A549 (cell line): ENCODE data around the gene KCNJ10. TPM values are rescaled to one million over a fixed set of nuclear protein-coding genes. Genes with fewer than 3 reads are reported as not detected.

ENCODE experiments used
- ATAC-seq, 2 experiments: fragments of 200-7000 bp in 1 of 2; fragments of >200 bp in 1 of 2; cut with Nextera tagmentation in 1 of 2; cut with Tn5 transposase in 1 of 2; 3 replicates each; pipeline versions ENCODE4 v1.8.0 to v1.9.1; 2018 to 2020; ENCODE audit warnings: mild to moderate bottlenecking in 1 of 2, moderate library complexity in 1 of 2
- CTCF ChIA-PET: fragments of 300-600 bp; sonication (Branson Sonifier 250); formaldehyde crosslinking; extraction: SDS; loops from one replicate; lab custom pipeline; 2021; ENCODE audit warnings: antibody characterized with exemption, inconsistent platforms; lab: Yijun Ruan, JAX
- POLR2A ChIA-PET: fragments of 350-600 bp; formaldehyde crosslinking; extraction: SDS; loops from one replicate; lab custom pipeline; 2021; ENCODE audit warnings: antibody characterized with exemption, inconsistent platforms; lab: Yijun Ruan, JAX
- DNase-seq, 2 experiments: peaks; one replicate each; pipeline versions ENCODE4 v3.0.0 to v3.0.0-alpha.2; 2011 to 2016; ENCODE audit warnings: low read depth in 1 of 2, low spot score in 1 of 2
- FAIRE-seq: peaks from 2 replicates; lab custom pipeline; 2011; peaks lifted over from hg19 to GRCh38; lab: Jason Lieb, UNC
- H3K27ac ChIP-seq, 2 experiments: fragments of >200 bp; sonication (Bioruptor Twin); formaldehyde crosslinking; 3 replicates each; pipeline ENCODE4 v1.5.1; 2016 to 2017
- H3K4me1 ChIP-seq: fragments of >200 bp; sonication (Bioruptor Twin); formaldehyde crosslinking; 3 replicates; pipeline ENCODE4 v1.6.1; 2016
- H3K4me2 ChIP-seq: fragments of >200 bp; sonication (Bioruptor Twin); formaldehyde crosslinking; 3 replicates; pipeline ENCODE4 v1.6.1; 2016
- H3K4me3 ChIP-seq: fragments of >200 bp; sonication (Bioruptor Twin); formaldehyde crosslinking; 3 replicates; pipeline ENCODE4 v1.5.1; 2016
- H3K9me3 ChIP-seq: fragments of >200 bp; sonication (Bioruptor Twin); formaldehyde crosslinking; 3 replicates; pipeline ENCODE4 v1.6.1; 2016
- BHLHE40 ChIP-seq: IDR thresholded peaks from 2 replicates; pipeline ENCODE4 v1.6.1; 2012; ENCODE audit warnings: low read depth, low read length, inconsistent platforms
- CTCF ChIP-seq: fragments of >200 bp; sonication (Bioruptor Twin); formaldehyde crosslinking; IDR thresholded peaks from 3 replicates; pipeline ENCODE4 v1.5.1; 2016
- ESRRA ChIP-seq: fragments of 150-350 bp; IDR thresholded peaks from 2 replicates; pipeline ENCODE4 v1.6.1; 2014; ENCODE audit warnings: mild to moderate bottlenecking, low read length, borderline replicate concordance
- FOSL2 ChIP-seq, 2 experiments: fragments of 450-650 bp in 1 of 2; fragments of >200 bp in 1 of 2; sonication (Bioruptor Twin) in 1 of 2; formaldehyde crosslinking; IDR thresholded peaks; 2 replicates each; pipeline versions ENCODE4 v1.5.0 to v1.6.1; 2016 to 2020; ENCODE audit warnings: mild to moderate bottlenecking in 1 of 2, moderate library complexity in 1 of 2
- GATA3 ChIP-seq: IDR thresholded peaks from 2 replicates; pipeline ENCODE4 v1.6.1; 2012; ENCODE audit warnings: borderline replicate concordance
- MAFK ChIP-seq: fragments of 450-650 bp; IDR thresholded peaks from 2 replicates; pipeline ENCODE4 v1.6.1; 2014; ENCODE audit not compliant: partially characterized antibody
- NPAS2 ChIP-seq: fragments of 250-450 bp; sonication (Bioruptor Pico); IDR thresholded peaks from 2 replicates; pipeline ENCODE4 v1.8.0; 2022; ENCODE audit warnings: mild to moderate bottlenecking, moderate library complexity, borderline replicate concordance
- PBX3 ChIP-seq: IDR thresholded peaks from 2 replicates; pipeline ENCODE4 v1.6.1; 2012
- PHF8 ChIP-seq: fragments of 200-600 bp; sonication (generic); IDR thresholded peaks from 2 replicates; pipeline ENCODE4 v1.6.1; 2016; ENCODE audit warnings: low read depth, mild to moderate bottlenecking, antibody characterized with exemption, moderate library complexity, borderline replicate concordance
- POLR2A ChIP-seq: IDR thresholded peaks from 2 replicates; pipeline ENCODE4 v1.6.1; 2012; ENCODE audit warnings: mild to moderate bottlenecking, low read length
- RAD21 ChIP-seq, 2 experiments: fragments of >200 bp in 1 of 2; sonication (Bioruptor Twin) in 1 of 2; formaldehyde crosslinking in 1 of 2; IDR thresholded peaks in 1 of 2; conservative IDR thresholded peaks in 1 of 2; 2 replicates in 1 of 2; 3 replicates in 1 of 2; pipeline ENCODE4 v1.6.1; 2012 to 2018; ENCODE audit warnings: inconsistent platforms in 1 of 2
- ZNF302 ChIP-seq: fragments of 250-450 bp; sonication (Bioruptor Pico); IDR thresholded peaks from 2 replicates; pipeline ENCODE4 v1.9.0; 2021; ENCODE audit warnings: inconsistent platforms, mild to moderate bottlenecking, moderate library complexity
- WGBS: methylation state at CpG from one replicate; pipeline ENCODE4 v1.1.6; 2017; ENCODE audit errors: missing lambda C conversion rate; 5-methylcytosine and 5-hydroxymethylcytosine counted together
- polyA plus RNA-seq, 4 experiments: library from polyadenylated mRNA; depleted of rRNA in 3 of 4; stranded (reverse); fragments of >200 nt; fragmentation: RNase III in 1 of 4; extraction: RNeasy Plus Mini Kit Qiagen cat#74134 plus additional on column Dnase treatment in 1 of 4; gene quantifications; 2 replicates in 3 of 4; 3 replicates in 1 of 4; pipeline ENCODE4 v1.2.3, GENCODE V29; 2011 to 2017
- TF ChIP-seq, protein P1 (sequence below): IDR thresholded peaks from 2 replicates; pipeline ENCODE4 v1.6.1; 2012
- TF ChIP-seq, protein P2 (sequence below): fragments of 150-350 bp; IDR thresholded peaks from 2 replicates; pipeline ENCODE4 v1.6.1; 2014; ENCODE audit warnings: low read depth, mild to moderate bottlenecking, low read length

The KCNJ10 gene
- polyA plus RNA-seq, 2 of the 4 experiments (the other 2 are of a cell fraction): 0.05 TPM; not detected in 1

DNA sequence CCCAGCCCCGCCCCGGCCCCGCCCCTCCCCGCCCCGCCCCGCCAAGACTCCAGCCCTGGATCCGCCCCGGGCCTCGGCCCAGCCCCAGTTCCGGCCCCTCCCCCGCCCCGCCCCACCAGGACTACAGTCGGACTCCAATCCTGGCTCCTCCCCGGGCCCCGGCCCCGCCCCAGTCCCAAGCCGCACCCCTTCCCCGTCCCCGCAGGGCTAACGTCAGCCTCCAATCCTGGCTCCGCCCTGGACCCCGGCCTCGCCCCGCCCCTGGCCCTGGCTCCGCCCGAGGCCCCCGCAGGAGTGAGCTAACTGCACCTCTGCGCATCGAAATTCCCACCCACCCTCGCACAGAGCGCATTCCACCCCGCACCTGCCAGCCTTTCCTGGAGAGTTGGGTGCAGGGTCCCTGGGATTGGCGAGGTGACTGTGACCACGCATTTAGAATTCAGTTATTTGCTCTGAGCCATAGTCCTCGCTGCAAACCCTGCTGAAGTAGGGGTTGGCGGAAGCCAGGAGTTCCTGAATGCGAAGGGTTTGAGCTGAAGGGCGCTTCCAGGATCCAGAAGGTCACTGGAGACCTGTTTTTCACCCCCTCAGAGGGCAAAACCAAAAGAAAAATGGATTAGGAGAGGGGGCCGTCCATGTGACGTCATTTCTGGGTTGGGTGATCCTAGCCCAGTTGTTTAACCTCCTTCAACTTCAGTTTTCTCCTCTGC, 29.0 kb upstream of the KCNJ10 start:
- Histone ChIP-seq H3K9me3 (no peaks in the 10 kb centered on the region), H3K27ac (peak overlapping the region; percentile 74 to 82), H3K4me3 (peak overlapping the region; percentile 83), H3K4me2 (peak overlapping the region; percentile 97), H3K4me1 (peaks cover 37% of the 10 kb centered on the region)
- ATAC-seq (peak; percentile 80 to 89), DNase-seq (peak; percentile 92), FAIRE-seq (no peak)
- CTCF ChIA-PET: interaction anchor here (1.2 to 6.0 kb wide), 4 partner anchors 13 to 193 kb away, joined by 4 to 80 read pairs (median 15); no protein-coding TSS in a partner anchor
- TF ChIP-seq POLR2A (peak; percentile 17; the same call in 1 of the 2 replicates), PBX3 (0 out of 2 replicates have a peak, but pooled peaks have one; percentile 3), PHF8 (peak; percentile 36; the same call in 1 of the 2 replicates), GATA3 (no peak)
- POLR2A ChIA-PET: no interaction called here
- WGBS: 7% methylated on average over 8 of the region's 40 CpGs

DNA sequence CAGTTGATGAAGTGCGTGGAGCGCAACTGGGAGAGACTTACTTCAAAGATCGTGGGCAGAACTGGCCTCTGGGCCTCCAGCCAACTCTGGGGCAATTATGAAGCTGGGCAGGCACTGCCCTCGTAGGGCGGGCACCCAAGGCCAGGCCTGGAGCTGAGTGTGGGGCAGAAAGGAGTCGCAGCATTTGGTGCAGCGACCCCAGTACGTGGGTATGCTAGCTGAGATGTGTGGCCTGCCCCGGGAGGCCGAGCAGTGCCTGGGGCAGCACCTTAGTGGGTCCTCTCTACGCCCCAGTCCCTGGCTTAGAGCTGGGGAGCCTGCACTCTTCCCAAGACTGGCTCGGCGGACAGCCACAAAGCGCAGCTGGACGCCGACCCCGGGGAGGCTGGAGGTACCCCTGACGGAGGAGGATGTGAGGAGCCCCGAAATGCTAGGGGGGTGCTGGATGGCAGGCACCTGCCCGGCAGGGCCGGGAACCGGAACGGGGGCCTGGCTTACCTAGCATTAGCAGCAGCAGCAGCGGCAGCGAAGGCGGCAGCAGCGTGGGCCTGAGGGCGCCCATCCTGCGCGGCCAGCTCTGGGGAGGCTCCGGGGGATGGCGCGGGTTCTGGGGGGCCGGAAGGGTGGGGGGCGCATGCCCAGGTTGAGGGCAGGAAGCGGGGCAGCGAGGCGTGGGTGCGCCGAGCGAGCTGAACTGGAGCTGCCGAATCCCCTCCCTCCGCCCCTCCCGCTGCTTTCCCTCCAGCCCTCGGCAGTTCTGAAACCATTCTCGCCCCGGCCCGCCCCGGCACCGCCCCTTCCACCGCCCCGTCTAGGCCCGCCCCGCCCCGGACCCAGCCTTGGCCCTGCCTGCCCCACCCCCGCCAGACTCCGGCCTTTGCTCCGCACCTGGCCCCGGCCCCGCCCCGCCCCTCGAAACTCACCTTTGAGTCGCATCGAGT, 28.2 kb upstream of the KCNJ10 start, which contains the start of gene IGSF8:
IGSF8 (minus strand) TSS at position 709 of the 941 bp plus-strand sequence; CDS start at position 562, 147 bp downstream.
- ATAC-seq (peak; percentile 55 to 79), DNase-seq (peak; percentile 78 to 82), FAIRE-seq (no peak)
- peaks cover 34% of the 10 kb centered on the region for H3K4me1 ChIP-seq
- TF ChIP-seq PHF8 (peak; percentile 50; the same call in 1 of the 2 replicates), PBX3 (peak; percentile 84), ZNF302 (CRISPR knock-in tag) (no peak), NPAS2 (no peak), POLR2A (no peak), RAD21 (conservative IDR thresholded peaks at IDR 0.05 in 1 of 2, IDR thresholded peaks at IDR 0.05 in 1 of 2) (no peak)
- WGBS: 55% methylated on average over 14 of the region's 64 CpGs
- CTCF ChIA-PET: interaction anchor here (1.0 to 6.0 kb wide), 8 partner anchors 10 to 194 kb away, joined by 3 to 80 read pairs (median 9); no protein-coding TSS in a partner anchor
- POLR2A ChIA-PET: no interaction called here
- peak within 1 kb of the TSS; percentile 74 to 82 for H3K27ac ChIP-seq
- H3K4me2 ChIP-seq: peak within 1 kb of the TSS; percentile 98
- no peaks in the 10 kb centered on the region for H3K9me3 ChIP-seq
- H3K4me3 ChIP-seq: peak within 1 kb of the TSS; percentile 83

GRCh38 chr1:160097151-160097910, 27.4 kb upstream of the KCNJ10 start:
- TF ChIP-seq, protein P1, sequence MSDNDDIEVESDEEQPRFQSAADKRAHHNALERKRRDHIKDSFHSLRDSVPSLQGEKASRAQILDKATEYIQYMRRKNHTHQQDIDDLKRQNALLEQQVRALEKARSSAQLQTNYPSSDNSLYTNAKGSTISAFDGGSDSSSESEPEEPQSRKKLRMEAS: no peak
- TF ChIP-seq FOSL2 (IDR thresholded peaks at IDR 0.05): no peak
- TF ChIP-seq FOSL2 (CRISPR knock-in tag; IDR thresholded peaks at IDR 0.05): no peak
- no peak for TF ChIP-seq MAFK
- no peak for TF ChIP-seq ESRRA
- no peak for TF ChIP-seq BHLHE40
- TF ChIP-seq, protein P2, sequence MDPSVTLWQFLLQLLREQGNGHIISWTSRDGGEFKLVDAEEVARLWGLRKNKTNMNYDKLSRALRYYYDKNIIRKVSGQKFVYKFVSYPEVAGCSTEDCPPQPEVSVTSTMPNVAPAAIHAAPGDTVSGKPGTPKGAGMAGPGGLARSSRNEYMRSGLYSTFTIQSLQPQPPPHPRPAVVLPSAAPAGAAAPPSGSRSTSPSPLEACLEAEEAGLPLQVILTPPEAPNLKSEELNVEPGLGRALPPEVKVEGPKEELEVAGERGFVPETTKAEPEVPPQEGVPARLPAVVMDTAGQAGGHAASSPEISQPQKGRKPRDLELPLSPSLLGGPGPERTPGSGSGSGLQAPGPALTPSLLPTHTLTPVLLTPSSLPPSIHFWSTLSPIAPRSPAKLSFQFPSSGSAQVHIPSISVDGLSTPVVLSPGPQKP: no peak
- no peak for TF ChIP-seq RAD21 (conservative IDR thresholded peaks at IDR 0.05 in 1 of 2, IDR thresholded peaks at IDR 0.05 in 1 of 2)
- TF ChIP-seq CTCF: no peak
- Histone ChIP-seq H3K27ac (peak overlapping the region in 1 of 2 experiments; percentile 82; a peak in 3 of 6 replicates), H3K4me1 (peaks cover 27% of the 10 kb centered on the region), H3K4me2 (peak overlapping the region; percentile 98), H3K9me3 (no peaks in the 10 kb centered on the region), H3K4me3 (peak overlapping the region; percentile 83; the same call in 2 of the 3 replicates)
- no peak for FAIRE-seq
- ATAC-seq: no peak
- WGBS: 84% methylated on average over 4 of the region's 5 CpGs
- POLR2A ChIA-PET: no interaction called here
- DNase-seq: no peak
- CTCF ChIA-PET: interaction anchor here (0.9 to 6.0 kb wide), 11 partner anchors 11 to 195 kb away, joined by 3 to 80 read pairs (median 6); partner anchors contain the start of gene KCNJ9
